H9 (cell line): ENCODE results near the gene PERCC1. TPM values are rescaled to one million over a fixed set of nuclear protein-coding genes. Genes with fewer than 3 reads are reported as not detected.

Source experiments
- DNase-seq: peaks from one replicate; pipeline ENCODE4 v3.0.0-alpha.2; 2017
- H2AFZ ChIP-seq: one replicate; pipeline ENCODE4 v1.6.1; 2013; ENCODE audit warnings: mild to moderate bottlenecking, low read length, control low read depth, moderate library complexity
- H2AK5ac ChIP-seq: 2 replicates; pipeline ENCODE4 v1.6.1; 2013; ENCODE audit warnings: low read length, control low read depth, mixed read lengths; ENCODE audit not compliant: insufficient read length
- H2BK120ac ChIP-seq: one replicate; pipeline ENCODE4 v1.6.1; 2013; ENCODE audit warnings: low read depth, mild to moderate bottlenecking, low read length, control low read depth, inconsistent platforms; ENCODE audit not compliant: poor library complexity, severe bottlenecking
- H2BK12ac ChIP-seq: 2 replicates; pipeline ENCODE4 v1.6.1; 2013; ENCODE audit warnings: low read length, control low read depth, mixed read lengths, low read depth; ENCODE audit not compliant: insufficient read length
- H2BK15ac ChIP-seq: 2 replicates; pipeline ENCODE4 v1.6.1; 2013; ENCODE audit warnings: low read depth, low read length, control low read depth
- H2BK20ac ChIP-seq: one replicate; pipeline ENCODE4 v1.6.1; 2013; ENCODE audit warnings: low read depth, mild to moderate bottlenecking, low read length, control low read depth, inconsistent platforms; ENCODE audit not compliant: poor library complexity, severe bottlenecking
- H2BK5ac ChIP-seq: 2 replicates; pipeline ENCODE4 v1.6.1; 2013; ENCODE audit warnings: low read length, control low read depth, mixed read lengths; ENCODE audit not compliant: insufficient read length
- H3K14ac ChIP-seq: 2 replicates; pipeline ENCODE4 v1.6.1; 2013; ENCODE audit warnings: low read length, control low read depth; ENCODE audit not compliant: insufficient read depth
- H3K18ac ChIP-seq: 2 replicates; pipeline ENCODE4 v1.6.1; 2013; ENCODE audit warnings: low read depth, mild to moderate bottlenecking, mixed read lengths, low read length, control low read depth; ENCODE audit not compliant: insufficient read length
- H3K23ac ChIP-seq: 2 replicates; pipeline ENCODE4 v1.6.1; 2013; ENCODE audit warnings: low read length, control low read depth, mixed read lengths, low read depth; ENCODE audit not compliant: insufficient read length
- H3K23me2 ChIP-seq: 2 replicates; pipeline ENCODE4 v1.6.1; 2013; ENCODE audit warnings: low read depth, mild to moderate bottlenecking, mixed read lengths, low read length, control low read depth; ENCODE audit not compliant: insufficient read length, poor library complexity, severe bottlenecking
- H3K27ac ChIP-seq: 2 replicates; pipeline ENCODE4 v1.5.1; 2013; ENCODE audit warnings: low read length, control low read depth, mixed read lengths, low read depth; ENCODE audit not compliant: insufficient read length
- H3K27me3 ChIP-seq: 2 replicates; pipeline ENCODE4 v1.6.1; 2013; ENCODE audit warnings: low read length, control low read depth, inconsistent platforms; ENCODE audit not compliant: insufficient read depth
- H3K4ac ChIP-seq: 2 replicates; pipeline ENCODE4 v1.6.1; 2013; ENCODE audit warnings: low read depth, mild to moderate bottlenecking, control low read depth, inconsistent platforms, low read length, moderate library complexity
- H3K4me1 ChIP-seq: 2 replicates; pipeline ENCODE4 v1.6.1; 2013; ENCODE audit warnings: low read length, control low read depth, inconsistent platforms; ENCODE audit not compliant: insufficient read depth
- H3K4me2 ChIP-seq: 2 replicates; pipeline ENCODE4 v1.6.1; 2013; ENCODE audit warnings: low read length, control low read depth, mixed read lengths; ENCODE audit not compliant: insufficient read length, insufficient read depth
- H3K56ac ChIP-seq: 2 replicates; pipeline ENCODE4 v1.6.1; 2013; ENCODE audit warnings: low read depth, mild to moderate bottlenecking, mixed read lengths, low read length, control low read depth; ENCODE audit not compliant: insufficient read length
- H3K79me1 ChIP-seq: 2 replicates; pipeline ENCODE4 v1.6.1; 2013; ENCODE audit warnings: low read depth, mild to moderate bottlenecking, moderate library complexity, low read length, control low read depth, inconsistent platforms; ENCODE audit not compliant: insufficient read depth, poor library complexity, severe bottlenecking
- H3K79me2 ChIP-seq: 2 replicates; pipeline ENCODE4 v1.6.1; 2013; ENCODE audit warnings: low read length, control low read depth, inconsistent platforms; ENCODE audit not compliant: insufficient read depth
- H3K9ac ChIP-seq: 2 replicates; pipeline ENCODE4 v1.6.1; 2013; ENCODE audit warnings: low read length, control low read depth, mixed read lengths; ENCODE audit not compliant: insufficient read length; ENCODE audit errors: extremely low read depth
- H3K9me3 ChIP-seq: one replicate; pipeline ENCODE4 v1.6.1; 2013; ENCODE audit warnings: low read depth, low read length, inconsistent platforms; ENCODE audit not compliant: control insufficient read depth
- H3T11ph ChIP-seq: one replicate; pipeline ENCODE4 v1.6.1; 2013; ENCODE audit warnings: mild to moderate bottlenecking, low read length, control low read depth, inconsistent platforms
- H4K20me1 ChIP-seq: one replicate; pipeline ENCODE4 v1.6.1; 2013; ENCODE audit not compliant: control insufficient read depth, insufficient read length, insufficient read depth
- H4K5ac ChIP-seq: 2 replicates; pipeline ENCODE4 v1.6.1; 2013; ENCODE audit warnings: low read depth, mild to moderate bottlenecking, mixed read lengths, low read length, control low read depth; ENCODE audit not compliant: insufficient read length
- H4K8ac ChIP-seq: replicated peaks from 2 replicates; pipeline ENCODE4 v1.6.1; 2013; ENCODE audit warnings: low read length, control low read depth, mixed read lengths, low read depth; ENCODE audit not compliant: insufficient read length
- H4K91ac ChIP-seq: 2 replicates; pipeline ENCODE4 v1.6.1; 2013; ENCODE audit warnings: low read depth, mild to moderate bottlenecking, moderate library complexity, mixed read lengths, low read length, control low read depth; ENCODE audit not compliant: insufficient read length
- H3K27ac Mint-ChIP-seq, 3 experiments: 2 replicates in 2 of 3; 3 replicates in 1 of 3; pipeline ENCODE4 v1.8.0; 2020 to 2021; ENCODE audit warnings: mixed read lengths in 3 of 3, mild to moderate bottlenecking in 1 of 3, moderate library complexity in 1 of 3
- H3K27me3 Mint-ChIP-seq: 2 replicates; pipeline ENCODE4 v1.8.0; 2021; ENCODE audit warnings: low read depth, mild to moderate bottlenecking, moderate library complexity, mixed read lengths
- H3K36me3 Mint-ChIP-seq, 3 experiments: 2 replicates in 2 of 3; 3 replicates in 1 of 3; pipeline ENCODE4 v1.8.0; 2020 to 2021; ENCODE audit warnings: low read depth in 3 of 3, mixed read lengths in 3 of 3; ENCODE audit not compliant: insufficient read depth in 1 of 3
- H3K4me1 Mint-ChIP-seq, 2 experiments: 2 replicates each; pipeline ENCODE4 v1.8.0; 2020; ENCODE audit warnings: mixed read lengths in 2 of 2
- H3K4me3 Mint-ChIP-seq, 2 experiments: 2 replicates in 1 of 2; 3 replicates in 1 of 2; pipeline ENCODE4 v1.8.0; 2020 to 2021; ENCODE audit warnings: mild to moderate bottlenecking in 2 of 2, mixed read lengths in 2 of 2, moderate library complexity in 1 of 2
- H3K9me3 Mint-ChIP-seq, 2 experiments: 2 replicates in 1 of 2; 3 replicates in 1 of 2; pipeline ENCODE4 v1.8.0; 2020; ENCODE audit warnings: mild to moderate bottlenecking in 2 of 2, mixed read lengths in 2 of 2, moderate library complexity in 1 of 2
- CTCF ChIP-seq: fragments of 200-600 bp; sonication (generic); conservative IDR thresholded peaks from 3 replicates; pipeline ENCODE4 v1.8.0; 2021; ENCODE audit warnings: antibody characterized with exemption, mild to moderate bottlenecking
- WGBS: extraction: QIAGEN DNeasy Blood & Tissue Kit; methylation state at CpG from one replicate; pipeline ENCODE4 v1.1.7; 2013; ENCODE audit warnings: missing lambda C conversion rate, low lambda C conversion rate, mixed read lengths; ENCODE audit not compliant: insufficient read length; ENCODE audit errors: extremely low coverage; 5-methylcytosine and 5-hydroxymethylcytosine counted together
- total RNA-seq: library from RNA; stranded (reverse); gene quantifications from 2 replicates; pipeline ENCODE4 v1.2.1, GENCODE V29; 2021

Gene PERCC1
- total RNA-seq, 1 experiment from 2014 or later, result not detected

- Histone ChIP-seq H3K14ac (no peak overlapping the region), H3K79me1 (no peaks in the 10 kb centered on the region), H3K56ac (no peak overlapping the region), H3K18ac (no peak overlapping the region), H3K79me2 (no peaks in the 10 kb centered on the region), H2BK15ac (no peak overlapping the region), H2AFZ (no peak overlapping the region), H3K27me3 (no peaks in the 10 kb centered on the region), H4K8ac (no peak overlapping the region), H3T11ph (no peak overlapping the region), H3K4ac (no peak overlapping the region), H3K23ac (no peak overlapping the region), H3K4me2 (no peak overlapping the region), H4K91ac (no peak overlapping the region), H4K5ac (no peak overlapping the region), H2BK120ac (no peak overlapping the region), H2BK20ac (no peak overlapping the region), H3K9me3 (no peaks in the 10 kb centered on the region), H4K20me1 (no peaks in the 10 kb centered on the region), H3K4me1 (no peaks in the 10 kb centered on the region), H3K27ac (no peak overlapping the region), H3K23me2 (no peaks in the 10 kb centered on the region), H2AK5ac (no peak overlapping the region), H2BK5ac (no peak overlapping the region), H2BK12ac (no peak overlapping the region), H3K9ac (no peak overlapping the region)
- DNase-seq, result no peak
- no CpG with 5 or more reads among the region's 19 CpGs for WGBS
- H3K27ac Mint-ChIP-seq, result no peak overlapping the region
- H3K27me3 Mint-ChIP-seq, result no peaks in the 10 kb centered on the region
- H3K4me3 Mint-ChIP-seq, result no peak overlapping the region
- H3K4me1 Mint-ChIP-seq, result no peaks in the 10 kb centered on the region
- TF ChIP-seq CTCF, result no peak
- no peaks in the 10 kb centered on the region for H3K9me3 Mint-ChIP-seq
- H3K36me3 Mint-ChIP-seq, result peaks cover 0 to 33% (median 28%) of the 10 kb centered on the region in 3 experiments; a peak in 6 of 7 replicates
These were observed 22.4 kb downstream of the PERCC1 start for GRCh38 chr16:1453316-1453715.
